SK-N-SH (cell line): Measurements from ENCODE around the gene WEE1. TPM values are rescaled to one million over a fixed set of nuclear protein-coding genes. Genes with fewer than 3 reads are reported as not detected.

ENCODE experiments used
- CTCF ChIA-PET: fragments of 300-600, 350-600 bp; formaldehyde crosslinking; extraction: SDS; loops from one replicate; lab custom pipeline; 2021; lab: Yijun Ruan, JAX
- POLR2A ChIA-PET: fragments of 350-600 bp; sonication (Branson Sonifier 250); formaldehyde crosslinking; extraction: SDS; loops from one replicate; lab custom pipeline; 2020; ENCODE audit warnings: antibody characterized with exemption, inconsistent platforms; lab: Yijun Ruan, JAX
- DNase-seq: peaks from one replicate; pipeline ENCODE4 v3.0.0; 2012
- H2AFZ ChIP-seq: fragments of 200-600 bp; sonication (generic); 2 replicates; pipeline ENCODE4 v1.8.1; 2016; ENCODE audit warnings: antibody characterized with exemption, mild to moderate bottlenecking, low read depth
- H3F3A ChIP-seq: fragments of 200-600 bp; sonication (generic); replicated peaks from 2 replicates; pipeline ENCODE3; 2016; ENCODE audit warnings: antibody characterized with exemption, mild to moderate bottlenecking; ENCODE audit not compliant: insufficient read depth
- H3K27ac ChIP-seq, 2 experiments: fragments of 200-500 bp in 1 of 2; fragments of 200-600 bp in 1 of 2; sonication (Bioruptor generic) in 1 of 2; sonication (generic), shearing (Covaris generic) in 1 of 2; 2 replicates each; pipeline versions ENCODE4 v1.5.1 to v1.6.1; 2014 to 2016; ENCODE audit warnings: low read depth in 2 of 2, inconsistent platforms in 1 of 2, low read length in 1 of 2, mild to moderate bottlenecking in 1 of 2, mixed read lengths in 1 of 2
- H3K27me3 ChIP-seq: fragments of 200-600 bp; sonication (generic), shearing (Covaris generic); 2 replicates; pipeline ENCODE4 v1.6.1; 2016; ENCODE audit warnings: mixed run types; ENCODE audit not compliant: insufficient read depth
- H3K36me3 ChIP-seq, 2 experiments: fragments of 200-500 bp in 1 of 2; fragments of 200-600 bp in 1 of 2; sonication (Bioruptor generic) in 1 of 2; sonication (generic) in 1 of 2; replicated peaks in 1 of 2; 2 replicates each; pipeline versions ENCODE3 to v1.5.1; 2014 to 2016; ENCODE audit warnings: low read length in 1 of 2, mild to moderate bottlenecking in 1 of 2; ENCODE audit not compliant: insufficient read depth in 2 of 2, control insufficient read depth in 1 of 2
- H3K4me1 ChIP-seq, 2 experiments: fragments of 200-500 bp in 1 of 2; fragments of 200-600 bp in 1 of 2; sonication (Bioruptor generic) in 1 of 2; sonication (generic), shearing (Covaris generic) in 1 of 2; 2 replicates each; pipeline versions ENCODE4 v1.5.1 to v1.6.1; 2014 to 2016; ENCODE audit warnings: low read depth in 1 of 2, low read length in 1 of 2, mixed run types in 1 of 2; ENCODE audit not compliant: insufficient read depth in 2 of 2, control insufficient read depth in 1 of 2
- H3K4me2 ChIP-seq: fragments of 200-600 bp; sonication (generic), shearing (Covaris generic); 2 replicates; pipeline ENCODE4 v1.6.1; 2017; ENCODE audit warnings: mixed run types
- H3K4me3 ChIP-seq, 2 experiments: fragments of 200-500 bp in 1 of 2; fragments of 200-600 bp in 1 of 2; sonication (Bioruptor generic) in 1 of 2; sonication (generic), shearing (Covaris generic) in 1 of 2; 2 replicates each; pipeline versions ENCODE4 v1.5.1 to v1.8.1; 2014 to 2016; ENCODE audit warnings: low read depth in 2 of 2, inconsistent platforms in 1 of 2, low read length in 1 of 2, mild to moderate bottlenecking in 1 of 2, mixed read lengths in 1 of 2, moderate library complexity in 1 of 2
- H3K79me2 ChIP-seq: fragments of 200-600 bp; sonication (generic); 2 replicates; pipeline ENCODE4 v1.8.1; 2017; ENCODE audit warnings: mild to moderate bottlenecking; ENCODE audit not compliant: insufficient read depth
- H3K9ac ChIP-seq: fragments of 200-600 bp; sonication (generic); 2 replicates; pipeline ENCODE4 v1.6.1; 2017; ENCODE audit warnings: mixed run types
- H3K9me2 ChIP-seq: fragments of 200-600 bp; sonication (generic); 2 replicates; pipeline ENCODE4 v1.6.1; 2017; ENCODE audit warnings: mixed run types
- H3K9me3 ChIP-seq: fragments of 200-600 bp; sonication (generic); 2 replicates; pipeline ENCODE4 v1.6.1; 2017; ENCODE audit warnings: mixed run types, mild to moderate bottlenecking, moderate library complexity
- H4K20me1 ChIP-seq: fragments of 200-600 bp; sonication (generic); 2 replicates; pipeline ENCODE4 v1.6.1; 2017; ENCODE audit warnings: mild to moderate bottlenecking, mixed run types; ENCODE audit not compliant: insufficient read depth
- EP300 ChIP-seq, 2 experiments: IDR thresholded peaks; 2 replicates each; pipeline versions ENCODE4 v1.4.0 to v1.6.1; 2012; ENCODE audit warnings: borderline replicate concordance in 1 of 2, low read depth in 1 of 2, low read length in 1 of 2
- FOSL2 ChIP-seq: IDR thresholded peaks from 2 replicates; pipeline ENCODE4 v1.4.0; 2012; ENCODE audit warnings: low read depth, mild to moderate bottlenecking, moderate library complexity, borderline replicate concordance
- FOXM1 ChIP-seq: IDR thresholded peaks from 2 replicates; pipeline ENCODE4 v1.4.0; 2012; ENCODE audit warnings: low read depth, mild to moderate bottlenecking
- GABPA ChIP-seq: IDR thresholded peaks from 2 replicates; pipeline ENCODE4 v1.4.0; 2012; ENCODE audit warnings: low read depth, mild to moderate bottlenecking
- MEF2A ChIP-seq: IDR thresholded peaks from 2 replicates; pipeline ENCODE4 v1.4.0; 2012; ENCODE audit warnings: low read depth, borderline replicate concordance
- NFIC ChIP-seq: IDR thresholded peaks from 2 replicates; pipeline ENCODE4 v1.4.0; 2012; ENCODE audit warnings: borderline replicate concordance
- NRF1 ChIP-seq: IDR thresholded peaks from 2 replicates; pipeline ENCODE4 v1.6.1; 2012; ENCODE audit warnings: low read depth, mild to moderate bottlenecking, low read length
- POLR2AphosphoS5 ChIP-seq: IDR thresholded peaks from 2 replicates; pipeline ENCODE4 v1.6.1; 2012; ENCODE audit warnings: low read depth, low read length
- RCOR1 ChIP-seq: fragments of 150-350 bp; IDR thresholded peaks from 2 replicates; pipeline ENCODE4 v1.6.1; 2017; ENCODE audit warnings: antibody characterized with exemption, low read length
- RFX5 ChIP-seq: IDR thresholded peaks from 2 replicates; pipeline ENCODE4 v1.6.1; 2012; ENCODE audit warnings: mild to moderate bottlenecking, improper control_type of control experiment, low read length
- SMC3 ChIP-seq: IDR thresholded peaks from 2 replicates; pipeline ENCODE4 v1.6.1; 2012; ENCODE audit warnings: low read depth, low read length, improper control_type of control experiment
- TAF1 ChIP-seq: IDR thresholded peaks from 2 replicates; pipeline ENCODE4 v1.6.1; 2012; ENCODE audit warnings: low read depth, mild to moderate bottlenecking, low read length, moderate library complexity, borderline replicate concordance
- TCF12 ChIP-seq: IDR thresholded peaks from 2 replicates; pipeline ENCODE4 v1.4.0; 2012
- WGBS: methylation state at CpG from one replicate; pipeline ENCODE4 v1.1.6; 2017; ENCODE audit warnings: low lambda C conversion rate; 5-methylcytosine and 5-hydroxymethylcytosine counted together
- polyA plus RNA-seq, 3 experiments: library from polyadenylated mRNA; depleted of rRNA; stranded (reverse); fragments of >200 nt; gene quantifications; 2 replicates each; pipeline ENCODE4 v1.2.3, GENCODE V29; 2012
- TF ChIP-seq, protein P1 (sequence below): IDR thresholded peaks from 2 replicates; pipeline ENCODE4 v1.6.1; 2012; ENCODE audit warnings: mild to moderate bottlenecking, low read depth, low read length, moderate library complexity
- TF ChIP-seq, protein P2 (sequence below): IDR thresholded peaks from 2 replicates; pipeline ENCODE4; 2012
- TF ChIP-seq, protein P3 (sequence below): fragments of 150-350 bp; IDR thresholded peaks from 2 replicates; pipeline ENCODE4 v1.6.1; 2017; ENCODE audit warnings: antibody characterized with exemption, low read length, low read depth, borderline replicate concordance
- TF ChIP-seq, protein P4 (sequence below): IDR thresholded peaks from 2 replicates; pipeline ENCODE4 v1.4.0; 2012; ENCODE audit warnings: low read depth, borderline replicate concordance

Gene WEE1
- polyA plus RNA-seq, 1 of the 3 experiments (the other 2 are of a cell fraction), result 16.9 TPM

DNA sequence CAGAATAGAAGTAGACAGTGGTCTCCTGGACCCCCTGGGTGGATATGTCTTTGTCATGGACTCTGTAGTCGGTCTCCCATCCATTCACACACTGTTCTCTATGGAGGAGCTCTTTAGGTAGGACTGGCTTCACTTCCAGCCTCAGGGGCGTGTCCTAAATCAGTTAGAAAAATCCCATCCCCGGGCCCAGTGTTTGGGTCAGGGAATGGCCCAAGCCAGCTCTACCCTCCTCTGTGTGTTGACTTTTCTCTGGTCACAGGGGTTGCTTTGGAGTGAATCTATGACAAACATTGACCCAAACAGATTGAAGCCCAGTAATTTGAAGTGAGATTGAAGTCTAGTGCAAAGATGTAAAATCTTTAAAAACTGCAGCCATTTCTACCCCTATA, 34.0 kb downstream of the WEE1 start (continued):
- TF ChIP-seq, protein P1, sequence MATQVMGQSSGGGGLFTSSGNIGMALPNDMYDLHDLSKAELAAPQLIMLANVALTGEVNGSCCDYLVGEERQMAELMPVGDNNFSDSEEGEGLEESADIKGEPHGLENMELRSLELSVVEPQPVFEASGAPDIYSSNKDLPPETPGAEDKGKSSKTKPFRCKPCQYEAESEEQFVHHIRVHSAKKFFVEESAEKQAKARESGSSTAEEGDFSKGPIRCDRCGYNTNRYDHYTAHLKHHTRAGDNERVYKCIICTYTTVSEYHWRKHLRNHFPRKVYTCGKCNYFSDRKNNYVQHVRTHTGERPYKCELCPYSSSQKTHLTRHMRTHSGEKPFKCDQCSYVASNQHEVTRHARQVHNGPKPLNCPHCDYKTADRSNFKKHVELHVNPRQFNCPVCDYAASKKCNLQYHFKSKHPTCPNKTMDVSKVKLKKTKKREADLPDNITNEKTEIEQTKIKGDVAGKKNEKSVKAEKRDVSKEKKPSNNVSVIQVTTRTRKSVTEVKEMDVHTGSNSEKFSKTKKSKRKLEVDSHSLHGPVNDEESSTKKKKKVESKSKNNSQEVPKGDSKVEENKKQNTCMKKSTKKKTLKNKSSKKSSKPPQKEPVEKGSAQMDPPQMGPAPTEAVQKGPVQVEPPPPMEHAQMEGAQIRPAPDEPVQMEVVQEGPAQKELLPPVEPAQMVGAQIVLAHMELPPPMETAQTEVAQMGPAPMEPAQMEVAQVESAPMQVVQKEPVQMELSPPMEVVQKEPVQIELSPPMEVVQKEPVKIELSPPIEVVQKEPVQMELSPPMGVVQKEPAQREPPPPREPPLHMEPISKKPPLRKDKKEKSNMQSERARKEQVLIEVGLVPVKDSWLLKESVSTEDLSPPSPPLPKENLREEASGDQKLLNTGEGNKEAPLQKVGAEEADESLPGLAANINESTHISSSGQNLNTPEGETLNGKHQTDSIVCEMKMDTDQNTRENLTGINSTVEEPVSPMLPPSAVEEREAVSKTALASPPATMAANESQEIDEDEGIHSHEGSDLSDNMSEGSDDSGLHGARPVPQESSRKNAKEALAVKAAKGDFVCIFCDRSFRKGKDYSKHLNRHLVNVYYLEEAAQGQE, result no peak
- TF ChIP-seq FOSL2 (no peak), TCF12 (no peak), RCOR1 (no peak), MEF2A (no peak), EP300 (IDR thresholded peaks at IDR 0.05; ENCODE audit: borderline replicate concordance in 1 of 2, low read depth in 1 of 2, low read length in 1 of 2) (no peak), POLR2AphosphoS5 (no peak), NFIC (no peak)
- TF ChIP-seq, protein P2, sequence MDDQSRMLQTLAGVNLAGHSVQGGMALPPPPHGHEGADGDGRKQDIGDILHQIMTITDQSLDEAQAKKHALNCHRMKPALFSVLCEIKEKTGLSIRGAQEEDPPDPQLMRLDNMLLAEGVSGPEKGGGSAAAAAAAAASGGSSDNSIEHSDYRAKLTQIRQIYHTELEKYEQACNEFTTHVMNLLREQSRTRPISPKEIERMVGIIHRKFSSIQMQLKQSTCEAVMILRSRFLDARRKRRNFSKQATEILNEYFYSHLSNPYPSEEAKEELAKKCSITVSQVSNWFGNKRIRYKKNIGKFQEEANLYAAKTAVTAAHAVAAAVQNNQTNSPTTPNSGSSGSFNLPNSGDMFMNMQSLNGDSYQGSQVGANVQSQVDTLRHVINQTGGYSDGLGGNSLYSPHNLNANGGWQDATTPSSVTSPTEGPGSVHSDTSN, result no peak
- TF ChIP-seq, all 33 proteins: peak for 0

DNA sequence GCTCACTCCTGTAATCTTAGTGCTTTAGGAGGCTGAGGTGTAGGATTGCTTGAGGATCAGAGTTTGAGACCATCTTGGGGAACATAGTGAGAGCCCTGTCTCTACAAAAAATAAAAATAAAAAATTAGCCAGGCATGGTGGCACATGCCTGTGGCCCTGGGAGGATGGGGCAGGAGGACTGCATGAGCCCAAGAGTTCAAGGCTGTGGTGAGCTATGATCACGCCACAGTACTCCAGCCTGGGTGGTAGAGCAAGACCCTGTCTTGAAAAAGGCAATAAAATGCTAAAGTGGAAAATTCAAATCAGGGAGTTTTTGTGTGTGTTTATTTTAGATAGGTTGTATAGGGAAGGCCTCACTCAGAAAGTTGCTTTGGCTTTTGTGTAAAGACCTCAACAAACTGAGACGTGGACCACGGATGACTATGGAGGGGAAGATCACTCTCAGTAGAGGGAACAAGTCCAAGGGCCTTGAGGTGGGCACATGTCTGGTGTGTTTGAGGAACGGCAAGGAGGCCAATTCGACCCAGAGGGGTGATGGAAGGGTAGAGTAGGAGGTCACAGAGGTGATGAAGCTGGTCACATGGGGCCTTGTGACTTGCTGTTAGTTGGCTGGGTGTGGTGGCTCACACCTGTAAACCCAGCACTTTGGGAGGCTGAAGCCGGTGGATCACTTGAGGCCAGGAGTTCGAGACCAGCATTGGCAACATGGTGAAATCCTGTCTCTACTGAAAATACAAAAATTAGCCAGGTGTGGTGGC, 35.7 kb downstream of the WEE1 start:
- no peak overlapping the region for H3K27ac ChIP-seq
- no peaks in the 10 kb centered on the region for H3K79me2 ChIP-seq
- H3K36me3 ChIP-seq, result no peaks in the 10 kb centered on the region
- no peak overlapping the region for H3K9ac ChIP-seq
- TF ChIP-seq POLR2AphosphoS5, result no peak
- TF ChIP-seq, all 33 proteins: peak for 0
- no peak overlapping the region for H3K4me3 ChIP-seq
- no peaks in the 10 kb centered on the region for H3K27me3 ChIP-seq
- ChIA-PET CTCF (interaction anchor here (2.3 kb wide), 1 partner anchor 139 kb away, joined by 9 read pairs; no protein-coding TSS in a partner anchor), POLR2A (no interaction called here)
- no peaks in the 10 kb centered on the region for H3K9me2 ChIP-seq
- H3K4me1 ChIP-seq, result peaks cover 0 to 12% of the 10 kb centered on the region in 2 experiments; a peak in 2 of 4 replicates
- DNase-seq, result no peak
- 95% methylated on average over 6 of the region's 7 CpGs for WGBS
- peaks cover 8% of the 10 kb centered on the region for H3F3A ChIP-seq
- no peak overlapping the region for H3K4me2 ChIP-seq
- no peaks in the 10 kb centered on the region for H4K20me1 ChIP-seq
- H2AFZ ChIP-seq, result no peak overlapping the region
- 0 out of 2 replicates have a peak, but pooled peaks cover 4% of the 10 kb centered on the region for H3K9me3 ChIP-seq

DNA sequence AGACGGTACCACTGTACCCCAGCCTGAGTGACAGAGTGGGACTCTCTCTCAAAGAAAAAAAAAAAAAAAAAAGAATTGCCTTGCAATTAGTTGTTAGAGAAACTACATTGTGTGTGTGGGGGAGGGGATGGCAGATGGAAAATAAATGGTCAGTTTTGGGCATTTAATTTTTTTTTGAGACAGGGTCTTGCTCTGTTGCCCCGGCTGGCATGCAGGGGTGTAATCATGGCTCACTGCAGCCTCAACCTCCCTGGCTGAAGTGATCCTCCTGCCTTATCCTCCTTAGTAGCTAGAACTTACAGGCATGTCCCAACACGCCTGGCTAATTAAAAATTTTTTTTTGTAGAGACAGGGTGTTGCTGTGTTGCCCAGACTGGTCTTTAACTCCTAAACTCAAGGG, 36.4 kb downstream of the WEE1 start:
- Histone ChIP-seq H3K4me1 (peaks cover 0 to 12% of the 10 kb centered on the region in 2 experiments; a peak in 2 of 4 replicates), H3K36me3 (no peaks in the 10 kb centered on the region), H3K4me2 (no peak overlapping the region), H3K27me3 (no peaks in the 10 kb centered on the region), H2AFZ (no peak overlapping the region), H4K20me1 (no peaks in the 10 kb centered on the region), H3K27ac (no peak overlapping the region), H3K9ac (no peak overlapping the region), H3K9me2 (no peaks in the 10 kb centered on the region), H3F3A (peaks cover 8% of the 10 kb centered on the region), H3K4me3 (no peak overlapping the region), H3K9me3 (0 out of 2 replicates have a peak, but pooled peaks cover 4% of the 10 kb centered on the region), H3K79me2 (no peaks in the 10 kb centered on the region)
- 96% methylated on average over 2 of the region's 3 CpGs for WGBS
- ChIA-PET CTCF (interaction anchor here (2.3 kb wide), 1 partner anchor 139 kb away, joined by 9 read pairs; no protein-coding TSS in a partner anchor), POLR2A (no interaction called here)
- DNase-seq, result no peak
- TF ChIP-seq FOXM1, result no peak
- no peak for TF ChIP-seq MEF2A
- TF ChIP-seq, protein P3, sequence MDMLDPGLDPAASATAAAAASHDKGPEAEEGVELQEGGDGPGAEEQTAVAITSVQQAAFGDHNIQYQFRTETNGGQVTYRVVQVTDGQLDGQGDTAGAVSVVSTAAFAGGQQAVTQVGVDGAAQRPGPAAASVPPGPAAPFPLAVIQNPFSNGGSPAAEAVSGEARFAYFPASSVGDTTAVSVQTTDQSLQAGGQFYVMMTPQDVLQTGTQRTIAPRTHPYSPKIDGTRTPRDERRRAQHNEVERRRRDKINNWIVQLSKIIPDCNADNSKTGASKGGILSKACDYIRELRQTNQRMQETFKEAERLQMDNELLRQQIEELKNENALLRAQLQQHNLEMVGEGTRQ, result no peak
- TF ChIP-seq RFX5, result no peak
- TF ChIP-seq, protein P4, sequence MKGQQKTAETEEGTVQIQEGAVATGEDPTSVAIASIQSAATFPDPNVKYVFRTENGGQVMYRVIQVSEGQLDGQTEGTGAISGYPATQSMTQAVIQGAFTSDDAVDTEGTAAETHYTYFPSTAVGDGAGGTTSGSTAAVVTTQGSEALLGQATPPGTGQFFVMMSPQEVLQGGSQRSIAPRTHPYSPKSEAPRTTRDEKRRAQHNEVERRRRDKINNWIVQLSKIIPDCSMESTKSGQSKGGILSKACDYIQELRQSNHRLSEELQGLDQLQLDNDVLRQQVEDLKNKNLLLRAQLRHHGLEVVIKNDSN, result no peak
- TF ChIP-seq TCF12, result no peak
- TF ChIP-seq GABPA, result no peak
- TF ChIP-seq NRF1, result no peak
- TF ChIP-seq, protein P2, result no peak
- TF ChIP-seq SMC3, result no peak
- no peak for TF ChIP-seq TAF1
